HEK293T (cell line): ENCODE measurements around the gene MACROD2.

Experiments used
- CTCF ChIA-PET: fragments of 350-600 bp; formaldehyde crosslinking; extraction: SDS; loops from one replicate; lab custom pipeline; 2021; ENCODE audit warnings: antibody characterized with exemption, inconsistent platforms; lab: Yijun Ruan, JAX
- POLR2A ChIA-PET: fragments of 350-600 bp; formaldehyde crosslinking; extraction: SDS; loops from one replicate; lab custom pipeline; 2020; ENCODE audit warnings: antibody characterized with exemption, inconsistent platforms; lab: Yijun Ruan, JAX
- DNase-seq: peaks from one replicate; pipeline ENCODE4 v3.0.0; 2012; ENCODE audit warnings: mixed read lengths; ENCODE audit errors: extremely low spot score
- ARNT ChIP-seq: fragments of 450-650 bp; IDR thresholded peaks from 2 replicates; pipeline ENCODE4 v1.6.1; 2017; ENCODE audit warnings: mild to moderate bottlenecking
- BHLHE40 ChIP-seq: fragments of 450-650 bp; IDR thresholded peaks from 2 replicates; pipeline ENCODE4 v1.6.1; 2016; ENCODE audit warnings: mild to moderate bottlenecking, moderate library complexity, borderline replicate concordance
- CTBP1 ChIP-seq: fragments of 450-650 bp; IDR thresholded peaks from 2 replicates; pipeline ENCODE4 v1.6.1; 2016; ENCODE audit warnings: borderline replicate concordance
- ELF4 ChIP-seq: fragments of 450-650 bp; IDR thresholded peaks from 2 replicates; pipeline ENCODE4 v1.6.1; 2017; ENCODE audit warnings: antibody characterized with exemption
- FOXA1 ChIP-seq: fragments of 450-650 bp; IDR thresholded peaks from 2 replicates; pipeline ENCODE4 v1.6.1; 2016; ENCODE audit warnings: mild to moderate bottlenecking
- FOXK2 ChIP-seq: fragments of 450-650 bp; IDR thresholded peaks from 2 replicates; pipeline ENCODE4 v1.6.1; 2016; ENCODE audit warnings: mild to moderate bottlenecking
- FOXM1 ChIP-seq: fragments of 450-650 bp; IDR thresholded peaks from 2 replicates; pipeline ENCODE4 v1.6.1; 2017; ENCODE audit warnings: mild to moderate bottlenecking, borderline replicate concordance
- HDGF ChIP-seq: fragments of 450-650 bp; IDR thresholded peaks from 2 replicates; pipeline ENCODE4 v1.6.1; 2017; ENCODE audit warnings: antibody characterized with exemption, borderline replicate concordance
- L3MBTL2 ChIP-seq: fragments of 450-650 bp; conservative IDR thresholded peaks from 2 replicates; pipeline ENCODE4 v1.6.1; 2016; ENCODE audit warnings: mild to moderate bottlenecking
- LEF1 ChIP-seq: fragments of 450-650 bp; IDR thresholded peaks from 2 replicates; pipeline ENCODE4 v1.6.1; 2017; ENCODE audit warnings: mild to moderate bottlenecking, borderline replicate concordance
- NFRKB ChIP-seq: fragments of 450-650 bp; IDR thresholded peaks from 2 replicates; pipeline ENCODE4 v1.6.1; 2016; ENCODE audit warnings: mild to moderate bottlenecking, moderate library complexity
- SP1 ChIP-seq: fragments of 450-650 bp; IDR thresholded peaks from 2 replicates; pipeline ENCODE4 v1.6.1; 2017
- SUZ12 ChIP-seq: fragments of 450-650 bp; IDR thresholded peaks from 2 replicates; pipeline ENCODE4 v1.6.1; 2016; ENCODE audit warnings: mild to moderate bottlenecking
- TARDBP ChIP-seq: fragments of 450-650 bp; IDR thresholded peaks from 2 replicates; pipeline ENCODE4 v1.6.1; 2016
- ZNF384 ChIP-seq: fragments of 450-650 bp; IDR thresholded peaks from 2 replicates; pipeline ENCODE4 v1.6.1; 2016
- TF ChIP-seq, protein P1 (sequence below): fragments of 450-650 bp; IDR thresholded peaks from 2 replicates; pipeline ENCODE4 v1.6.1; 2016

The MACROD2 gene

DNA sequence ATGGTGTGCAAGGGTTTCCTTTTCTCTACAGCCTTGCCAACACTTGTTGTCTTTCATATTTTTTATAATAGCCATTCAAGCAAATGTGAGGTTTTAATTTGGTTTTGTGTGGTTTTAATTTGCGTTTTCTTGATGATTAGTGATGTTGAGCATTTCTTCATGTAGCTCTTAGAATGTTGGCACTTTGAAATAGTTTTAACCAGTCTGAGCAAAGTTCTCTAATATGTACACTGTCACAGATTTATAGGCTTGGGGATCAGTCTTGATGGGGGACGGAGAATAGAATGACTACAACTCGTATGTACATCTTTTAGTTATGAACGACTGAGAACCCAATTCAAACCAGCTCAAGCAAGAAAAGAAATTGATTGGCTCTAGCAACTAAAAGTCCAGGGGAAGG, 1574.8 kb downstream of the MACROD2 start:
- DNase-seq = no peak
- TF ChIP-seq, protein P1, sequence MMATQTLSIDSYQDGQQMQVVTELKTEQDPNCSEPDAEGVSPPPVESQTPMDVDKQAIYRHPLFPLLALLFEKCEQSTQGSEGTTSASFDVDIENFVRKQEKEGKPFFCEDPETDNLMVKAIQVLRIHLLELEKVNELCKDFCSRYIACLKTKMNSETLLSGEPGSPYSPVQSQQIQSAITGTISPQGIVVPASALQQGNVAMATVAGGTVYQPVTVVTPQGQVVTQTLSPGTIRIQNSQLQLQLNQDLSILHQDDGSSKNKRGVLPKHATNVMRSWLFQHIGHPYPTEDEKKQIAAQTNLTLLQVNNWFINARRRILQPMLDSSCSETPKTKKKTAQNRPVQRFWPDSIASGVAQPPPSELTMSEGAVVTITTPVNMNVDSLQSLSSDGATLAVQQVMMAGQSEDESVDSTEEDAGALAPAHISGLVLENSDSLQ = no peak
- TF ChIP-seq FOXM1 = no peak
- no peak for TF ChIP-seq BHLHE40
- no peak for TF ChIP-seq ELF4
- no peak for TF ChIP-seq FOXA1
- TF ChIP-seq L3MBTL2 = no peak
- no peak for TF ChIP-seq ARNT
- TF ChIP-seq LEF1 = no peak
- TF ChIP-seq ZNF384 = no peak
- TF ChIP-seq FOXK2 = no peak
- TF ChIP-seq HDGF = no peak
- TF ChIP-seq SUZ12 = no peak
- TF ChIP-seq TARDBP = no peak
- no peak for TF ChIP-seq SP1
- POLR2A ChIA-PET = no interaction called here
- CTCF ChIA-PET = no interaction called here

DNA sequence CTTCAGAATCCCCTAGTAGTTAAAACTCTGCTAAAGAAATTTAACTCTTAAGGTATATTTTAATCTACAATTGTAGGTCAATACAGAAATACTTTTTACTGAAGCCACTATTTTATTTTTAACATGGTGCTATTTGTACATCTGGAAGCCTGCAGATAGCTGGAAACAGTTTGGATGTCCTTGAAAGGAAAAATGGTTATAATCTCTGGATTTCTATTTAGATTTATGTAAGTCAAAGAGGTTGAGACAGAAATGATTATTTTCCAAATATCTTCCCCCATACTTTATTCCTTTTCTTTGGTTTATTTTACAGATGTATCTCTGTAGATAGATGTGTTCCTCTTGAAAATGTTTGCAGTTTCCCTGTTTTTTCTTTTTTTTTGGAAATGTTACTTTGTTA, 1575.7 kb downstream of the MACROD2 start:
- ChIA-PET CTCF (no interaction called here), POLR2A (no interaction called here)
- DNase-seq = no peak
- TF ChIP-seq CTBP1 (no peak), SUZ12 (no peak), BHLHE40 (no peak), L3MBTL2 (no peak), NFRKB (no peak), FOXM1 (no peak), SP1 (no peak), ARNT (no peak)
- TF ChIP-seq, protein P1 = no peak

DNA sequence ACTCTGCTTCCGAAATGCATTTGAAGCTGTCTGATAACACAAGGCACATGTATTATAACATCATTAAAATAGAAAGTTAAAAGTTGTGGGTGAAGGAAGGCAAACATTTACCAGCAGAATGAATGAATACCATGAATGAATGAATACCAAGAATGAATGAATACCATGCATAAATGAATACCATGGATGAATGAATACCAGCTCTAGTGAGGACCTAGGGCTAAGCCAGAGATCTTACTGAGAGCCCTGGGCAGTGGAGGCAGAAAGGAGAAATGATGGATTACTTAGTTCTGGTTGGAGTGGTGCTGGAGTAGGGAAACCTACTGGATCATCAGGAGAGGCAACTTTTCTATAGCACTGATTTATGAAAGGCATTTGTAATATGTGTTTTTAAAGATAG, 1579.9 kb downstream of the MACROD2 start:
- no peak for DNase-seq
- POLR2A ChIA-PET = no interaction called here
- TF ChIP-seq L3MBTL2 (no peak), ELF4 (no peak), HDGF (no peak)
- CTCF ChIA-PET = no interaction called here

DNA sequence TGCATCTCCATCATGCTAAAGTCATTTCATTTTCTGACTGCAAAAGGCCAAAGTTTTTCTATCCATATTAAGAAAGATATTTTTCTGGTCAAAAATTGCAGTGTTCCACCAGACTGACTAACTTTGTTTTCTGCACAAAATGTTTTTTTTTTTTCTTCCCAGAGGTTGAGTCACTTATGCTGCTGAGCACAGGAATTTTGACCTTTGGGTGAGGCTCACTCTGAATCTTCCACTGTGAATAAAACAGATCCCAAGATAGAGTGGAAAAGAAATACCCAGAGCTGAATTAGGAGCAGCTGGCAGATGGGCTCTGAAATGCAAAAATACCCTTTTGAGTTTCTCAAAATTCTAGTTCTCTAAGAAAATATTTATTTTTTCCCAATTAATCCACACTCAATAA, 1581.1 kb downstream of the MACROD2 start:
- ChIA-PET POLR2A (no interaction called here), CTCF (interaction anchor here (0.6 kb wide), 1 partner anchor 9 kb away, joined by 3 read pairs; no protein-coding TSS in a partner anchor)
- no peak for DNase-seq
- no peak for TF ChIP-seq SUZ12
- no peak for TF ChIP-seq ZNF384
- no peak for TF ChIP-seq FOXK2
- TF ChIP-seq TARDBP = no peak
- TF ChIP-seq FOXA1 = no peak
- TF ChIP-seq, protein P1 = no peak

DNA sequence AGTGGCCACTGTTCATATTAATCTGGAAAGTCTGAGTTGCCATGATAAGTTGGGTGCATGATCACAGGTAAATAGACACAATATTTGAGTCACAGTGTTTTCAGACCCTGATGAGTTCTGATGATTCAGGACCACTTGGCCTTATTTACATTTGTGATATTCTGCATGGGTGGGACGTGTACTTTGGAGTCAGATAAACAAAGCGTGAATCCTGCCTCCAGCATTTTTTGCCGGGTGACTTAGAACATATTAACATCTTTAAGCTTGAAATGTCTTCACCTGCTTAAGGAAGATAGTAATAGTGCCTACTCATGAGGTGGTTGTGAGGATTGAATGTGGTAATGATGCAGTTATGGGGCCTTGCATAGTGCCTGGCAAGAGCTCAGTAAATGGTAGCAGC, 1582.8 kb downstream of the MACROD2 start:
- CTCF ChIA-PET = no interaction called here
- DNase-seq = no peak
- POLR2A ChIA-PET = no interaction called here
- TF ChIP-seq TARDBP = no peak
- TF ChIP-seq FOXA1 = no peak
- TF ChIP-seq NFRKB = no peak
- TF ChIP-seq SUZ12 = no peak
- no peak for TF ChIP-seq L3MBTL2
- no peak for TF ChIP-seq HDGF
- TF ChIP-seq CTBP1 = no peak
- no peak for TF ChIP-seq ARNT
- TF ChIP-seq FOXM1 = no peak
- TF ChIP-seq, protein P1 = no peak
- TF ChIP-seq BHLHE40 = no peak
- no peak for TF ChIP-seq LEF1
- no peak for TF ChIP-seq ZNF384
- TF ChIP-seq SP1 = no peak
- no peak for TF ChIP-seq ELF4
- TF ChIP-seq FOXK2 = no peak

DNA sequence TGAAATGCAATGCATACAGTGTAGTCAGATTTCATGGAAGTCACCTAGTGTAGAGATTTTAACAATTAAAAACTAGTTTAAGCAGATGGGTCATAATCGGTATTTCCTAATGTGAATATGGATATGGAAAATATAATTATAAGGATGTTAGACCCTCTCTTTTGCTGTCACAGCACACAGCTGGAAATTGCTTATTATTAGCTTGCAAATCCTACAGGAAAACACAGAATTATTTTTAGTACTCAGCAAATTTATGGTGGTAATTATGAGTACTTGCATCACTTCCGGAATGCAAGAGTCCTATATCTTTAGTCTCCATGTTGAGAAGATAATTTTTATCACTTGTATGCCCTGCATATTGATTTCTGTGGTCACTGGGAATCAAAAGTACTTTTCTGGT, 1584.4 kb downstream of the MACROD2 start:
- POLR2A ChIA-PET = no interaction called here
- CTCF ChIA-PET = no interaction called here
- no peak for TF ChIP-seq TARDBP
- no peak for TF ChIP-seq FOXK2
- no peak for TF ChIP-seq FOXA1
- TF ChIP-seq, protein P1 = no peak
- no peak for TF ChIP-seq SP1
- no peak for TF ChIP-seq NFRKB
- DNase-seq = no peak
